Natural killer cell (primary cell): Measurements from ENCODE around the gene METRN. TPM values are rescaled to one million over a fixed set of nuclear protein-coding genes. Genes with fewer than 3 reads are reported as not detected.

Experiments
- ATAC-seq, 3 donors: fragments of 150-1000 bp in 2 of 3; fragments of 200-7000 bp in 1 of 3; cut with Tn5 transposase; 1 replicate in 1 of 3; 2 replicates in 2 of 3; pipeline ENCODE4 v1.10.0; 2021; ENCODE audit warnings: mild to moderate bottlenecking in 2 of 3, moderate library complexity in 2 of 3
- DNase-seq, 2 donors: peaks; one replicate each; pipeline versions ENCODE4 v3.0.0 to v3.0.0-alpha.2; 2013 to 2021; ENCODE audit warnings: mixed read lengths in 1 of 2
- H3K27ac ChIP-seq: one replicate; pipeline ENCODE4 v1.5.1; 2013; ENCODE audit warnings: mild to moderate bottlenecking, low read length
- H3K27me3 ChIP-seq: one replicate; pipeline ENCODE4 v1.6.1; 2013; ENCODE audit warnings: low read length; ENCODE audit not compliant: control insufficient read depth, insufficient read depth
- H3K36me3 ChIP-seq: one replicate; pipeline ENCODE4 v1.6.1; 2013; ENCODE audit warnings: low read length; ENCODE audit not compliant: control insufficient read depth, insufficient read depth
- H3K4me1 ChIP-seq: one replicate; pipeline ENCODE4 v1.6.1; 2013; ENCODE audit warnings: low read length; ENCODE audit not compliant: control insufficient read depth, insufficient read depth
- H3K4me3 ChIP-seq: one replicate; pipeline ENCODE4 v1.5.1; 2013; ENCODE audit warnings: low read length
- H3K9me3 ChIP-seq: one replicate; pipeline ENCODE4 v1.6.1; 2013; ENCODE audit warnings: low read length; ENCODE audit not compliant: control insufficient read depth, insufficient read depth
- H3K27ac Mint-ChIP-seq, 2 donors: one replicate each; pipeline ENCODE4 v1.8.0; 2022; ENCODE audit warnings: mild to moderate bottlenecking in 2 of 2, mixed read lengths in 2 of 2, moderate library complexity in 1 of 2
- H3K27me3 Mint-ChIP-seq, 2 donors: one replicate each; pipeline ENCODE4 v1.8.0; 2022; ENCODE audit warnings: low read depth in 2 of 2, mixed read lengths in 2 of 2
- H3K36me3 Mint-ChIP-seq: one replicate; pipeline ENCODE4 v1.8.0; 2022; ENCODE audit warnings: mixed read lengths
- H3K4me1 Mint-ChIP-seq, 2 donors: one replicate each; pipeline ENCODE4 v1.8.0; 2022; ENCODE audit warnings: mixed read lengths in 2 of 2
- H3K4me3 Mint-ChIP-seq: one replicate; pipeline ENCODE4 v1.8.0; 2022; ENCODE audit warnings: mild to moderate bottlenecking, moderate library complexity, mixed read lengths
- H3K9me3 Mint-ChIP-seq, 2 donors: one replicate each; pipeline ENCODE4 v1.8.0; 2022; ENCODE audit warnings: mixed read lengths in 2 of 2
- WGBS: methylation state at CpG from one replicate; pipeline ENCODE4 v1.1.7; 2013; ENCODE audit warnings: missing lambda C conversion rate; ENCODE audit not compliant: insufficient coverage; 5-methylcytosine and 5-hydroxymethylcytosine counted together
- intact Hi-C: fragments of 100-400 bp; cut with micrococcal nuclease; formaldehyde crosslinking; loops from one replicate; pipeline ENCODE4 v1.14.2; 2022
- total RNA-seq, 4 donors: library from RNA; stranded (reverse); fragments of 120-200 nt in 1 of 4; gene quantifications; one replicate each; pipeline versions ENCODE4 v1.2.3 to v1.2.4, GENCODE V29; 2013 to 2022
- TF ChIP-seq, protein P1 (sequence below): fragments of 200-600 bp; IDR thresholded peaks from one replicate; pipeline ENCODE4 v1.8.0; 2022; ENCODE audit warnings: antibody characterized with exemption

Gene METRN
- total RNA-seq, 3 donors from 2014 or later (not counting 1 experiment from before 2014, with no cell fraction given), result 11.8 to 16.6 (median 14.3) TPM

DNA sequence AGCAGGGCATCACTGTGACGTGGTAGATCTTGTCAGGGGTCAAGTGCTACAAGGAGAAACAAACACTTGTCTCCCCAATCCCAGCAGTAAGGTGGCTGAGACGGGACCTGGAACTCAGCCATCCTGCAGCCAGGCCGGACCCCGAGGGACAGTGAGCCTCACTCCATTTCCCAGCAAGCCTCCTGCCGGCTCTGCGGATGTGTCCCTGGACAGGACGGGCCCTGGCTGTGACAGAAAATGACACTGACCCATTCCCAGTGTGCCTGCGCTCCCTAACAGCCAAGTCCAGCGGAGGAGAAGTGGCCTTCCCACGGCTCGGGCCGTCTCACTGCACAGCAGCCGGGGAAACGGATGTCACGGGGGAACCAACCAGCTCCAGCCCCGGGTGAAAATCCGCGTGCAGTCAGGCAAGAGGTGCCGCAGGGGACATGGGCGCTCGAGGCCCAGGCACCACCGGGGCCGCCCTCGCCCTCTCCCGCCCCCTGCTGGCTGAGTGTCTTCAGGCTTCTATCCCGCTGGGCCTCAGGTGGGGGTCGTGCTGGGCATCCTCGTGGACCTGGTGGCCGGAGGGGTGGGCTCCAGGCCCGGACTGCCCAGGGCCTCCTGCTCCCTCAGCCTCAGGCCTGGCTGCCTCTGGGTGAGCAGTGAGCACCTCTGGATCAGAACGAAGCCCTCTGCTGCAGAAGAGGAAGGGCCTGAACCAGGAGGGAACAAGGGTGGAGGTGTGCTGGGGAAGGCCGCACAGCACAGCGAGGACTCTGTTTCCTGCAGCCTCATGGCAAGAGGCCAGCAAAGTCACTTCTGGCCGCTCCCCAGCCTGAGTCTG is 18.7 kb downstream of the METRN start:
- Mint-ChIP-seq H3K27me3 (no peaks in the 10 kb centered on the region), H3K4me3 (no peak overlapping the region), H3K9me3 (no peaks in the 10 kb centered on the region), H3K4me1 (no peaks in the 10 kb centered on the region), H3K36me3 (no peaks in the 10 kb centered on the region), H3K27ac (no peak overlapping the region)
- Histone ChIP-seq H3K9me3 (no peaks in the 10 kb centered on the region), H3K27me3 (no peaks in the 10 kb centered on the region), H3K4me3 (no peak overlapping the region), H3K4me1 (peaks cover 1% of the 10 kb centered on the region), H3K36me3 (peaks cover 26% of the 10 kb centered on the region), H3K27ac (no peak overlapping the region)
- DNase-seq, result peak in 1 of 2 donors; percentile 62
- 95% methylated on average over 34 of the region's 34 CpGs for WGBS
- peak in 2 of 3 donors; percentile 46 to 52 for ATAC-seq
- TF ChIP-seq, protein P1, sequence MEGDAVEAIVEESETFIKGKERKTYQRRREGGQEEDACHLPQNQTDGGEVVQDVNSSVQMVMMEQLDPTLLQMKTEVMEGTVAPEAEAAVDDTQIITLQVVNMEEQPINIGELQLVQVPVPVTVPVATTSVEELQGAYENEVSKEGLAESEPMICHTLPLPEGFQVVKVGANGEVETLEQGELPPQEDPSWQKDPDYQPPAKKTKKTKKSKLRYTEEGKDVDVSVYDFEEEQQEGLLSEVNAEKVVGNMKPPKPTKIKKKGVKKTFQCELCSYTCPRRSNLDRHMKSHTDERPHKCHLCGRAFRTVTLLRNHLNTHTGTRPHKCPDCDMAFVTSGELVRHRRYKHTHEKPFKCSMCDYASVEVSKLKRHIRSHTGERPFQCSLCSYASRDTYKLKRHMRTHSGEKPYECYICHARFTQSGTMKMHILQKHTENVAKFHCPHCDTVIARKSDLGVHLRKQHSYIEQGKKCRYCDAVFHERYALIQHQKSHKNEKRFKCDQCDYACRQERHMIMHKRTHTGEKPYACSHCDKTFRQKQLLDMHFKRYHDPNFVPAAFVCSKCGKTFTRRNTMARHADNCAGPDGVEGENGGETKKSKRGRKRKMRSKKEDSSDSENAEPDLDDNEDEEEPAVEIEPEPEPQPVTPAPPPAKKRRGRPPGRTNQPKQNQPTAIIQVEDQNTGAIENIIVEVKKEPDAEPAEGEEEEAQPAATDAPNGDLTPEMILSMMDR, result peak; percentile 40
- intact Hi-C loops, result no loop called here

DNA sequence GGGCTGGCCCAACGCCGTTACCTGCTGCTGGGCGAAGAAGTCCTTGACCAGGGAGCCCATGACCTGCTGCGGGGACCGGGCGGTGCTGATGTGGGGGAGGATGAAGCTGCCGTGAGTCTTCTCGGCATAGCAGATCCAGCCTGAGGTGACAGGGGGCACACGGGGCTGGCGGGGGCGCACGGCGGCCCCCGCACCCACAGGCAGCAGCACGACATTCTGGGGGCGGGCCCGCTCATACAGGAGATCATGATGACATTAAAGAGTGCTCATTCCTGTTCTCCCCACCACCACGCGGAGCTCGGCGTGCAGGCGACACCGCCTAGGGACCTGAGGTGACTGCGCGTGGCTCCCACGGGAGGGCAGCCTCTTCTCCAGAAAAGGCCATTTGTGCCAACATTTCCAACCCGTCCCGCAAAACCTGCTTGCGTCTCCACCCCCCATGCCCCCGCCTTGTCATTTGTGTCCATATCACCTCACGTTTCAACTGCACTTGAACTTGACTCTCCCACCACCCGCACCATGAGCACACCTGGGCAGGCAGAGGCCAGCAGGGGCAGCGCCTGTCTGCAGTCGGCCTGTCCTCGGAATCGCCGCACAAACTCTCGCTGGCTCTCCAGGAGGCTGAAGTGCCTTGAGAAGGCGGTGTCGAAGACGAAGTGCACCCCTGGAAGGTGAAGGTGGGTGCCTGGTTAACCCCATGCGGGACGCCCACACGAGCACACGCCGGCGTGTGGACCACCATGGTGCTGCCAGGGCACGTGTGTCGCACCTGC is 19.5 kb downstream of the METRN start:
- Histone ChIP-seq H3K36me3 (peaks cover 26% of the 10 kb centered on the region), H3K27ac (no peak overlapping the region), H3K9me3 (no peaks in the 10 kb centered on the region), H3K27me3 (no peaks in the 10 kb centered on the region), H3K4me1 (peaks cover 2% of the 10 kb centered on the region), H3K4me3 (no peak overlapping the region)
- H3K27ac Mint-ChIP-seq, result no peak overlapping the region
- ATAC-seq, result no peak
- H3K9me3 Mint-ChIP-seq, result no peaks in the 10 kb centered on the region
- no peaks in the 10 kb centered on the region for H3K4me1 Mint-ChIP-seq
- TF ChIP-seq, protein P1, result no peak
- H3K27me3 Mint-ChIP-seq, result no peaks in the 10 kb centered on the region
- intact Hi-C loops, result no loop called here
- 94% methylated on average over 49 of the region's 49 CpGs for WGBS
- DNase-seq, result no peak
- H3K4me3 Mint-ChIP-seq, result no peak overlapping the region
- no peaks in the 10 kb centered on the region for H3K36me3 Mint-ChIP-seq

DNA sequence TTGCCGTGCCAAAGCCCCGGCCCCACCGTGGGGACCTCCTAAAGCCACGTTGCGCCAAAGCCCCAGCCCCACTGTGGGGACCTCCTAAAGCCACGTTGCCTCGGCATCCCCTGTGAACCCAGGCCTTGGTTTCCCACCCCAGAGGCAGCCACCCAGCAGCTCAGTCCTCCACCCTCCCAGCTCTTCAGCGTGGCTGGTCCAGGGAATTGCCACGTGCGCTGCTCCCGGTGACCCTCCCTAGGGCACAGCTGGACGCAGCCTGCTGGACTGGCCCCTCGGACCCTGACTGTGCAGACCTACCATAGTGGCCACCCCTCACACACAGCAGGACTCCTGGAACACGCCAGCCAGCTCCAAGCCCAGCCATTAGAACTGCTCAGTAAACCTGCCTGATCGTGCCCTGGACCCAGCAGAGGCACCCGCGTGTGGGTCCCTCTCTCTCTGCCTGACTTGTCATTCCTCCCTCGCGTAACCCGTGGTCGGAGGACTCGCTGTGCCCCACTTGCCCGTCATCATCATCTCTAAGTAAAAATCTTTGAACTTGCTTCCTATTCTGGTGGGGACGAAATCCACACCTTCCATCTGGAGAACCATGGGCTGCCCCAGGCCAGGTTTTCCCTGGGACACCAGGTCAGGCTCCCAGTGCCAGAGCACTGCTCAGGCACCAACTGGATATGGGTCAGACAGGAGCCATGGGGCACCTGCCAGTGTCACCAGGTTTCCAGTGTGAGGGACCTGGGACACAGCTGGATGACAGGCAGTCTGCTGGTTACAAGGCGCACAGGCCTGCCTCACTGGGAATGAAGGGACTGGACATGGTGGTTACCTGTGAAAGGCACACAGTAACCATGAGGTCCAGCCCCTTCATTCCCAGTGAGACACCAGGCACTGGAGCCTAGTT is 20.3 kb downstream of the METRN start:
- no peaks in the 10 kb centered on the region for H3K9me3 ChIP-seq
- H3K4me1 Mint-ChIP-seq, result no peaks in the 10 kb centered on the region
- H3K36me3 Mint-ChIP-seq, result no peaks in the 10 kb centered on the region
- peaks cover 10% of the 10 kb centered on the region for H3K4me1 ChIP-seq
- H3K27me3 ChIP-seq, result no peaks in the 10 kb centered on the region
- H3K9me3 Mint-ChIP-seq, result no peaks in the 10 kb centered on the region
- H3K4me3 ChIP-seq, result no peak overlapping the region
- H3K4me3 Mint-ChIP-seq, result no peak overlapping the region
- H3K27ac ChIP-seq, result no peak overlapping the region
- TF ChIP-seq, protein P1, result no peak
- 95% methylated on average over 25 of the region's 25 CpGs for WGBS
- no peaks in the 10 kb centered on the region for H3K27me3 Mint-ChIP-seq
- H3K36me3 ChIP-seq, result peaks cover 26% of the 10 kb centered on the region
- DNase-seq, result no peak
- no peak overlapping the region for H3K27ac Mint-ChIP-seq
- ATAC-seq, result no peak
- intact Hi-C loops, result no loop called here
